Measurements from ENCODE around the gene CYP2S1. TPM values are rescaled to one million over a fixed set of nuclear protein-coding genes. Genes with fewer than 3 reads are reported as not detected.

The CYP2S1 gene
- total RNA-seq, 1 experiment from 2014 or later: 4.9 TPM

DNA sequence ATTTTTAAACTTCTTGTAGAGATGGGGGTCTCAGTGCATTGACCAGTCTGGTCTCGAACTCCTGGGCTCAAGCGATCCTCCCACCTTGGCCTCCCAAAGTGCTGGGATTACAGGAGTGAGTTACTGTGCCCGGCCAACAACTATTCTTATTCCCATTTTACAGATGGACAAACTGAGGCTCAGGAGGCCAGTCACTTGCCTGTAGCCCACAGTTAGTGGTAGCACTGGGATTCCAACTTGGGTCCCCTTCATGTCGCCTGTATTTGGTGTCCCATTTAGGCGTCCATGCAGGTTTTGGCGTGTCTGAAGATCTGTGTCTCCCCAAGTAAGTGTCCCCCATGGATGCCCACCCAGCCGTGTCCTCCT lies 25.2 kb downstream of the CYP2S1 start:
- no peak for DNase-seq
- Mint-ChIP-seq H3K27me3 (ENCODE audit: unreplicated experiment) (no peaks in the 10 kb centered on the region), H3K4me3 (ENCODE audit: low read depth, unreplicated experiment) (peak overlapping the region; percentile 94), H3K4me1 (ENCODE audit: low read depth, unreplicated experiment) (peaks cover 50% of the 10 kb centered on the region), H3K36me3 (ENCODE audit: insufficient read depth, unreplicated experiment) (peaks cover 58% of the 10 kb centered on the region), H3K27ac (ENCODE audit: unreplicated experiment) (peak overlapping the region; percentile 95), H3K9me3 (ENCODE audit: low read depth, unreplicated experiment) (no peaks in the 10 kb centered on the region)
- no peak for TF ChIP-seq CTCF (IDR thresholded peaks at IDR 0.05; ENCODE audit: unreplicated experiment)
- intact Hi-C loops (cut with micrococcal nuclease; ENCODE audit: unreplicated experiment): no loop called here
- CTCF ChIA-PET: interaction anchor here (0.5 to 1.3 kb wide), 3 partner anchors 14 to 1417 kb away, joined by 3 to 6 read pairs (median 4); no protein-coding TSS in a partner anchor
- no TSS peak for BruUV-seq (replicated peaks)

DNA sequence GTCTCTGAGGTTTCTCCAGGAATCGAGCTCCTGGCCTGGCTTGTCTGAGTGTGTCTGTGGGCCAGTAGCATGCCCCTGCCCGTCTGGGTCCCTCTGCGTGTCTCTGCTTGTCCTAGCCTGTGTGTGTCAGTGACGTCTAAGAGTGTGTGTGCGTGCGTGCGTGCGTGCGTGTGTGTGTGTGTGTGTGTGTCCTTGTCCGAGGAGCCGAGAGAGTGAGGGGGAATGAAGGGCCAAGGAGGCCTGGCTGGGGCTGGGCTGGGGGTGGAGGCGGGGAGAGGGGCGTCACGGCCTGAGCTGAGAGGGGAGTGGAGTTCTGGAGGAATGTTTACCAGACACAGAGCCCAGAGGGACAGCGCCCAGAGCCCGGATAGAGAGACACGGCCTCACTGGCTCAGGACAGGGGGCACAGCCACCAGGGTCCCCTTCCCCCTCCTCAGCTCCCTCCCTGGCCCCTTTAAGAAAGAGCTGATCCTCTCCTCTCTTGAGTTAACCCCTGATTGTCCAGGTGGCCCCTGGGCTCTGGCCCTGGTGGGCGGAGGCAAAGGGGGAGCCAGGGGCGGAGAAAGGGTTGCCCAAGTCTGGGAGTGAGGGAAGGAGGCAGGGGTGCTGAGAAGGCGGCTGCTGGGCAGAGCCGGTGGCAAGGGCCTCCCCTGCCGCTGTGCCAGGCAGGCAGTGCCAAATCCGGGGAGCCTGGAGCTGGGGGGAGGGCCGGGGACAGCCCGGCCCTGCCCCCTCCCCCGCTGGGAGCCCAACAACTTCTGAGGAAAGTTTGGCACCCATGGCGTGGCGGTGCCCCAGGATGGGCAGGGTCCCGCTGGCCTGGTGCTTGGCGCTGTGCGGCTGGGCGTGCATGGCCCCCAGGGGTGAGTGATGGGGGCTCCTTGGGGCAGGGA lies 25.8 kb downstream of the CYP2S1 start, which contains the start of gene AXL:
TSS of gene AXL (plus strand) at position 609 of the 893 bp plus-strand sequence. CDS start at position 779, 170 bp downstream.
- Mint-ChIP-seq H3K27ac (ENCODE audit: unreplicated experiment) (peak within 1 kb of the TSS; percentile 95), H3K36me3 (ENCODE audit: insufficient read depth, unreplicated experiment) (peaks cover 64% of the 10 kb centered on the region), H3K27me3 (ENCODE audit: unreplicated experiment) (no peaks in the 10 kb centered on the region), H3K9me3 (ENCODE audit: low read depth, unreplicated experiment) (no peaks in the 10 kb centered on the region), H3K4me3 (ENCODE audit: low read depth, unreplicated experiment) (peak within 1 kb of the TSS; percentile 94), H3K4me1 (ENCODE audit: low read depth, unreplicated experiment) (peaks cover 56% of the 10 kb centered on the region)
- CTCF ChIA-PET: interaction anchor here (0.5 to 1.3 kb wide), 3 partner anchors 15 to 1417 kb away, joined by 3 to 6 read pairs (median 4); no protein-coding TSS in a partner anchor
- DNase-seq: peak; percentile 68
- no TSS peak for BruUV-seq (replicated peaks)
- no peak for TF ChIP-seq CTCF (IDR thresholded peaks at IDR 0.05; ENCODE audit: unreplicated experiment)
- intact Hi-C loops (cut with micrococcal nuclease; ENCODE audit: unreplicated experiment): no loop called here

GRCh38 chr19:41219924-41220567 lies 27.0 kb downstream of the CYP2S1 start:
- TF ChIP-seq CTCF (IDR thresholded peaks at IDR 0.05; ENCODE audit: unreplicated experiment): no peak
- Mint-ChIP-seq H3K4me1 (ENCODE audit: low read depth, unreplicated experiment) (peaks cover 67% of the 10 kb centered on the region), H3K27ac (ENCODE audit: unreplicated experiment) (peak overlapping the region; percentile 95), H3K9me3 (ENCODE audit: low read depth, unreplicated experiment) (no peaks in the 10 kb centered on the region), H3K36me3 (ENCODE audit: insufficient read depth, unreplicated experiment) (peaks cover 65% of the 10 kb centered on the region), H3K27me3 (ENCODE audit: unreplicated experiment) (no peaks in the 10 kb centered on the region), H3K4me3 (ENCODE audit: low read depth, unreplicated experiment) (peak overlapping the region; percentile 94)
- no TSS peak for BruUV-seq (replicated peaks)
- CTCF ChIA-PET: interaction anchor here (1.0 to 1.5 kb wide), 3 partner anchors 9 to 574 kb away, joined by 3 read pairs; no protein-coding TSS in a partner anchor
- intact Hi-C loops (cut with micrococcal nuclease; ENCODE audit: unreplicated experiment): no loop called here
- peak; percentile 13 for DNase-seq

GRCh38 chr19:41220811-41221210 lies 27.8 kb downstream of the CYP2S1 start:
- Mint-ChIP-seq H3K27ac (ENCODE audit: unreplicated experiment) (peak overlapping the region; percentile 95), H3K4me3 (ENCODE audit: low read depth, unreplicated experiment) (peak overlapping the region; percentile 94), H3K36me3 (ENCODE audit: insufficient read depth, unreplicated experiment) (peaks cover 73% of the 10 kb centered on the region), H3K9me3 (ENCODE audit: low read depth, unreplicated experiment) (no peaks in the 10 kb centered on the region), H3K27me3 (ENCODE audit: unreplicated experiment) (no peaks in the 10 kb centered on the region), H3K4me1 (ENCODE audit: low read depth, unreplicated experiment) (peaks cover 75% of the 10 kb centered on the region)
- intact Hi-C loops (cut with micrococcal nuclease; ENCODE audit: unreplicated experiment): no loop called here
- DNase-seq: no peak
- CTCF ChIA-PET: interaction anchor here (1.0 to 1.5 kb wide), 3 partner anchors 8 to 575 kb away, joined by 3 read pairs; no protein-coding TSS in a partner anchor
- BruUV-seq (replicated peaks): no TSS peak
- no peak for TF ChIP-seq CTCF (IDR thresholded peaks at IDR 0.05; ENCODE audit: unreplicated experiment)

Measured in Calu3 (cell line).